Type B pancreatic cell (in vitro differentiated cells): ENCODE results near the gene NT5C2. TPM values are rescaled to one million over a fixed set of nuclear protein-coding genes. Genes with fewer than 3 reads are reported as not detected.

Experiments
- DNase-seq: peaks from one replicate; pipeline ENCODE4 v3.0.0; 2021; ENCODE audit warnings: mixed read lengths; ENCODE audit not compliant: unreplicated experiment; ENCODE audit errors: extremely low spot score
- H3K27ac Mint-ChIP-seq: 2 replicates; pipeline ENCODE4 v1.8.0; 2021; ENCODE audit warnings: mild to moderate bottlenecking, mixed read lengths
- H3K27me3 Mint-ChIP-seq: 2 replicates; pipeline ENCODE4 v1.8.0; 2021; ENCODE audit warnings: mixed read lengths
- H3K36me3 Mint-ChIP-seq: 2 replicates; pipeline ENCODE4 v1.8.0; 2021; ENCODE audit warnings: mixed read lengths
- H3K4me1 Mint-ChIP-seq: one replicate; pipeline ENCODE4 v1.8.0; 2021; ENCODE audit warnings: mixed read lengths; ENCODE audit not compliant: unreplicated experiment
- H3K4me3 Mint-ChIP-seq: 2 replicates; pipeline ENCODE4 v1.8.0; 2021; ENCODE audit warnings: mild to moderate bottlenecking, mixed read lengths
- H3K9me3 Mint-ChIP-seq: 2 replicates; pipeline ENCODE4 v1.8.0; 2021; ENCODE audit warnings: mixed read lengths
- total RNA-seq: library from RNA; stranded (reverse); gene quantifications from 2 replicates; pipeline ENCODE4 v1.2.1, GENCODE V29; 2021; ENCODE audit warnings: low replicate concordance
- TF ChIP-seq, protein P1 (sequence below): fragments of 200-600 bp; sonication (generic); conservative IDR thresholded peaks from 2 replicates; pipeline ENCODE4 v1.5.0; 2021; ENCODE audit warnings: antibody characterized with exemption, mild to moderate bottlenecking

NT5C2 gene
- total RNA-seq, 1 donor from 2014 or later, result 96.5 TPM

DNA sequence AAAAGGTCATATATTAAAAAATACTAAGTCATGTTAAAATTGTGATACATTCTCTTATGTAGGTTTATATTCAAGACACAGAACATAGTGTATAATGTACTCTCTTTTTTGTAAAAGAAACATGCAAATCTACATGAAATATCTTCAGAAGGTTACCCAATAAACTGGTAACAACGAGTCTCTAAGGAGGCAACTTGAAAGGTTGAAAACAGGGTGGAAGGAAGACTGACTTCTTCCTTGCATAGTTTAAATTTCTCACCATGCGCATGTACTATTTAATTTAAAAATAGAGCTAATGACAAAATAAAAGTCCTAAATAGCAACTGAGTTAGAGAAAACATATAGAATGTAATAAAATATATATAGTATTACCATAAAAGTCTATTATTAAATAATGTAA lies 132.5 kb downstream of the NT5C2 start:
- Mint-ChIP-seq H3K27ac (no peak overlapping the region), H3K9me3 (no peaks in the 10 kb centered on the region), H3K4me3 (no peak overlapping the region), H3K36me3 (no peaks in the 10 kb centered on the region), H3K27me3 (no peaks in the 10 kb centered on the region), H3K4me1 (no peaks in the 10 kb centered on the region)
- TF ChIP-seq, protein P1, sequence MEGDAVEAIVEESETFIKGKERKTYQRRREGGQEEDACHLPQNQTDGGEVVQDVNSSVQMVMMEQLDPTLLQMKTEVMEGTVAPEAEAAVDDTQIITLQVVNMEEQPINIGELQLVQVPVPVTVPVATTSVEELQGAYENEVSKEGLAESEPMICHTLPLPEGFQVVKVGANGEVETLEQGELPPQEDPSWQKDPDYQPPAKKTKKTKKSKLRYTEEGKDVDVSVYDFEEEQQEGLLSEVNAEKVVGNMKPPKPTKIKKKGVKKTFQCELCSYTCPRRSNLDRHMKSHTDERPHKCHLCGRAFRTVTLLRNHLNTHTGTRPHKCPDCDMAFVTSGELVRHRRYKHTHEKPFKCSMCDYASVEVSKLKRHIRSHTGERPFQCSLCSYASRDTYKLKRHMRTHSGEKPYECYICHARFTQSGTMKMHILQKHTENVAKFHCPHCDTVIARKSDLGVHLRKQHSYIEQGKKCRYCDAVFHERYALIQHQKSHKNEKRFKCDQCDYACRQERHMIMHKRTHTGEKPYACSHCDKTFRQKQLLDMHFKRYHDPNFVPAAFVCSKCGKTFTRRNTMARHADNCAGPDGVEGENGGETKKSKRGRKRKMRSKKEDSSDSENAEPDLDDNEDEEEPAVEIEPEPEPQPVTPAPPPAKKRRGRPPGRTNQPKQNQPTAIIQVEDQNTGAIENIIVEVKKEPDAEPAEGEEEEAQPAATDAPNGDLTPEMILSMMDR, result no peak
- no peak for DNase-seq

GRCh38 chr10:103058034-103058433 lies 135.0 kb downstream of the NT5C2 start:
- no peak for DNase-seq
- H3K27ac Mint-ChIP-seq, result no peak overlapping the region
- peaks cover 14% of the 10 kb centered on the region for H3K4me1 Mint-ChIP-seq
- TF ChIP-seq, protein P1, result no peak
- H3K9me3 Mint-ChIP-seq, result no peaks in the 10 kb centered on the region
- H3K27me3 Mint-ChIP-seq, result no peaks in the 10 kb centered on the region
- no peak overlapping the region for H3K4me3 Mint-ChIP-seq
- H3K36me3 Mint-ChIP-seq, result no peaks in the 10 kb centered on the region

DNA sequence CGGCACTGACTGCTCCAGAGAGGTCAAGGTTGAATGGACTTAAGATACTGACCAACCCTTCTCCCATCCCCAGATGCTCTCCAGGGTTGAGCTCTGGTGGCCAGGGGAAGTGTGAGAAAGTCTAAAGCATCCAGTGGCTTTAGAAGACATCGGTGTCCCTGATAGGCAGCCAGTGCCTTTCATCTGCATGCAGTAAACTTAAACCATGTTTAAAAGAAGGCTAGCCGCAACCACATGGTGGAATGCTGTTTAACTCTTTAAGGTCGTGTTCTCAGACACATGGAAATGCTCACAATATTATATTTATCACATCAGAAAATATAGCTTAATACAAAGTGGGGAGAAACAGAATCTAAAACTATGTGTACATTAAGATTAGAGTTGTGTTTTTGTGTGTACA lies 138.0 kb downstream of the NT5C2 start:
- H3K27me3 Mint-ChIP-seq, result no peaks in the 10 kb centered on the region
- peaks cover 14% of the 10 kb centered on the region for H3K4me1 Mint-ChIP-seq
- H3K27ac Mint-ChIP-seq, result no peak overlapping the region
- TF ChIP-seq, protein P1, result no peak
- no peak for DNase-seq
- no peaks in the 10 kb centered on the region for H3K36me3 Mint-ChIP-seq
- no peaks in the 10 kb centered on the region for H3K9me3 Mint-ChIP-seq
- H3K4me3 Mint-ChIP-seq, result no peak overlapping the region

GRCh38 chr10:103054621-103055020 lies 138.5 kb downstream of the NT5C2 start:
- Mint-ChIP-seq H3K36me3 (no peaks in the 10 kb centered on the region), H3K27ac (peak overlapping the region; percentile 66), H3K27me3 (no peaks in the 10 kb centered on the region), H3K4me3 (peak overlapping the region; percentile 83), H3K9me3 (no peaks in the 10 kb centered on the region), H3K4me1 (peaks cover 14% of the 10 kb centered on the region)
- no peak for DNase-seq
- TF ChIP-seq, protein P1, result no peak

DNA sequence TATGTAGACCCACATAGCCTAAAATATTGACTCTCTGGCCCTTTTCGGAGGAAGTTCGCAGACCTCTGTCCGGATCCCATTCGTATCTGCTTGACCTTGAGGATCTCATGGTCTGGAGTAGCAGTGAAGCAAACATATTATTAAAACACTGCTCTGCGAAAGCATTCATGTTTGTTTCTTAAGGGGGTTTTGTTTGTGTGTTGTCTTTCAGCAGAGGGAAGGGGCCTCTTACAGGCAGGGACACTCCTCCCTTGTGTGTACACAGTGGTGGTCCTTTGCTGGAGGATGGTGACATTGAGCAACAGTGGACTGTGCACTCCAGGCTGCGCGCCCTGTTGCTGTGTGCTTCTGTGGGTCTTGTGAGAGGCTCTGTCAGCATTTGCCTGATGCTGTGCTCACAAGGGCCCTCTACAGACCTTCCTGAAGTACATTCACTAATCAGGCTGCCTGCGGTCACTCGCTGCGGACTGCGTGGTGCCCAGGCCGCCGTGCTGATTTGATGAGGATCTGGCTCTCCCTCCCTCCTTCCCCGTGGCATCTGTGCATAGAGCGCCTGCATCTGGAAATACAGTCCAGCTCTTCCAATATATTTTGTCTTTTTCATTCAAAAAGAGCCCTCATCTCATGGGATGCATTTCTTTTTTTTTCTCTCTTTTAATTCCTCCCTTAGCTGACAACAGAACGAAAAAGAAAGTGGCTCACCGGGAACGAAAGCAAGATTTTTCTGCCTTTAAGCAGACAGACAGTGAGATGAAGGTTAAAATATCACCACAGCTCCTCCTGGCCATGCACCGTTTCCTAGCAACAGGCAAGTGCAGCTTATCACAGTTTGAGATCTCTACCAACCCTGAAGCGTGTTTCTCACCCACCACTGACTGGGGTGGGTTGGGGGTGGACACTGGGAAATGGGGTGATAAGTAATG lies 139.2 kb downstream of the NT5C2 start:
- Mint-ChIP-seq H3K36me3 (no peaks in the 10 kb centered on the region), H3K9me3 (no peaks in the 10 kb centered on the region), H3K4me3 (peak overlapping the region; percentile 83), H3K27me3 (no peaks in the 10 kb centered on the region), H3K27ac (peak overlapping the region; percentile 66), H3K4me1 (peaks cover 14% of the 10 kb centered on the region)
- DNase-seq, result no peak
- TF ChIP-seq, protein P1, result peak; percentile 56
